Duodenal mucosa (tissue), 2 donors: ENCODE data around the gene POLR2B.
A peak's percentile ranks its signal among the peaks of the same experiment; 100 is the strongest.

Experiments used
- H3K27ac ChIP-seq: one replicate; pipeline ENCODE4 v1.7.0; 2013; ENCODE audit warnings: low read depth, low read length
- H3K27me3 ChIP-seq, 2 donors: one replicate each; pipeline ENCODE4 v1.7.0; 2013; ENCODE audit warnings: low read length in 2 of 2, control low read depth in 1 of 2; ENCODE audit not compliant: insufficient read depth in 2 of 2, control insufficient read depth in 1 of 2
- H3K36me3 ChIP-seq, 2 donors: one replicate each; pipeline ENCODE4 v1.7.0; 2013; ENCODE audit warnings: low read length in 2 of 2, control low read depth in 1 of 2; ENCODE audit not compliant: insufficient read depth in 2 of 2, control insufficient read depth in 1 of 2
- H3K4me1 ChIP-seq, 2 donors: one replicate each; pipeline ENCODE4 v1.7.0; 2013; ENCODE audit warnings: low read length in 2 of 2, control low read depth in 1 of 2; ENCODE audit not compliant: insufficient read depth in 2 of 2, control insufficient read depth in 1 of 2
- H3K4me3 ChIP-seq, 2 donors: one replicate each; pipeline ENCODE4 v1.7.0; 2013; ENCODE audit warnings: low read length in 2 of 2, low read depth in 1 of 2
- H3K9ac ChIP-seq, 2 donors: one replicate each; pipeline ENCODE4 v1.7.0; 2013; ENCODE audit warnings: low read length in 2 of 2, low read depth in 1 of 2
- H3K9me3 ChIP-seq, 2 donors: one replicate each; pipeline ENCODE4 v1.7.0; 2013; ENCODE audit warnings: low read length in 2 of 2, control low read depth in 1 of 2; ENCODE audit not compliant: control insufficient read depth in 1 of 2

The POLR2B gene

GRCh38 chr4:57076646-57077045 is 98.0 kb downstream of the POLR2B start:
- Histone ChIP-seq H3K9ac (no peak overlapping the region), H3K27ac (no peak overlapping the region), H3K4me3 (no peak overlapping the region), H3K36me3 (no peaks in the 10 kb centered on the region), H3K4me1 (peaks cover 0 to 10% of the 10 kb centered on the region in 2 donors), H3K27me3 (peaks cover 0 to 3% of the 10 kb centered on the region in 2 donors), H3K9me3 (no peaks in the 10 kb centered on the region)

GRCh38 chr4:57077550-57078343 is 99.1 kb downstream of the POLR2B start:
- no peak overlapping the region for H3K9ac ChIP-seq
- H3K4me1 ChIP-seq = peaks cover 0 to 10% of the 10 kb centered on the region in 2 donors
- no peak overlapping the region for H3K4me3 ChIP-seq
- H3K27ac ChIP-seq = no peak overlapping the region
- no peaks in the 10 kb centered on the region for H3K36me3 ChIP-seq
- no peaks in the 10 kb centered on the region for H3K9me3 ChIP-seq
- H3K27me3 ChIP-seq = peaks cover 0 to 3% of the 10 kb centered on the region in 2 donors

- Histone ChIP-seq H3K27me3 (peaks cover 0 to 3% of the 10 kb centered on the region in 2 donors), H3K9me3 (no peaks in the 10 kb centered on the region), H3K27ac (peak overlapping the region; percentile 34), H3K4me1 (peaks cover 0 to 10% of the 10 kb centered on the region in 2 donors), H3K9ac (no peak overlapping the region), H3K4me3 (no peak overlapping the region), H3K36me3 (no peaks in the 10 kb centered on the region)
These were observed 100.2 kb downstream of the POLR2B start for GRCh38 chr4:57078685-57079521.
